NOMO-1 treated with dmso at 0.1 percent for 144 hours (cell line): Measurements from ENCODE around the gene HAX1.
"Not testable (repeated sequence)": the region's sequence is repeated elsewhere in the genome, so short reads cannot be mapped to it uniquely, and the experiment has no call there.

ENCODE experiments used
- DNase-seq: peaks from one replicate; lab custom pipeline; 2025; ENCODE audit not compliant: unreplicated experiment; lab: John Stamatoyannopoulos, UW

Gene HAX1

GRCh38 chr1:154272217-154272998 is at the start of gene HAX1:
Gene HAX1, plus strand, starts transcription at chr1:154272629. Its CDS starts 95 bp downstream, at chr1:154272724.
- peak; percentile 98 for DNase-seq

GRCh38 chr1:154222918-154223317 is 49.5 kb upstream of the HAX1 start:
- no peak for DNase-seq

- no peak for DNase-seq
Observed at GRCh38 chr1:154223621-154224020, 48.8 kb upstream of the HAX1 start.

DNA sequence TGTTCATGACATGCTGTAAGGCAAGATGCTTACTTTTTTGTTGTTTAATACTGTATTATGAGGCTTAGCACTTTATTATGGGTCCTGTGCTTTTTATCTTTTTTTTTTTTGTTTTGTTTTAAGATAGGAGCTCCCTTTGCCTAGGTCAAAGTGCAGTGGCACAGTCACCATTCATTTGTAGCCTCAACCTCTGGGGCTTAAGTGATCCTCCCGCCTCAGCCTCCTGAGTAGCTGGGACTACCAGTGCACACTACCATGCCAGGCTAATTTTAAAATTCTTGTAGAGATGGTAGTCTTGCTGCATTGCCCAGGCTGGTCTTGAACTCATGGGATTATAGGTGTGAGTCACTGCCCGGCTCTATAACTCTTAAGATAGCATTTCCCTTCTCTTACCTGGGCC is 47.1 kb upstream of the HAX1 start:
- DNase-seq, result no peak

- not testable (repeated sequence) for DNase-seq
Observed at GRCh38 chr1:154231112-154231511, 41.3 kb upstream of the HAX1 start.

DNA sequence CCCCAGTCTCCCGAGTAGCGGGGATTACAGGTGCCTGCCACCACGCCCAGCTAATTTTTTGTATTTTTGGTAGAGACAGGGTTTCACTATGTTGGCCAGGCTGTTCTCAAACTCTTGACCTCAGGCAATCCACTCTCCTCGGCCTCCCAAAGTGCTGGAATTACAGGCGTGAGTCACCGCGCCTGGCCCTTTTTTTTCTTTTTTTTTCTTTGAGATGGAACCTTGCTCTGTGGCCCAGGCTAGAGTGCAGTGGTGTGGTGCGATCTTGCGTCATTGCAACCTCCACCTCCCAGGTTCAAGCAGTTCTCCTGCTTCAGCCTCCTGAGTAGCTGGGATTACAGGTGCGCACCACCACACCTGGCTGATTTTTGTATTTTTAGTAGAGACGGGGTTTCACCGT is 39.3 kb upstream of the HAX1 start:
- not testable (repeated sequence) for DNase-seq

DNA sequence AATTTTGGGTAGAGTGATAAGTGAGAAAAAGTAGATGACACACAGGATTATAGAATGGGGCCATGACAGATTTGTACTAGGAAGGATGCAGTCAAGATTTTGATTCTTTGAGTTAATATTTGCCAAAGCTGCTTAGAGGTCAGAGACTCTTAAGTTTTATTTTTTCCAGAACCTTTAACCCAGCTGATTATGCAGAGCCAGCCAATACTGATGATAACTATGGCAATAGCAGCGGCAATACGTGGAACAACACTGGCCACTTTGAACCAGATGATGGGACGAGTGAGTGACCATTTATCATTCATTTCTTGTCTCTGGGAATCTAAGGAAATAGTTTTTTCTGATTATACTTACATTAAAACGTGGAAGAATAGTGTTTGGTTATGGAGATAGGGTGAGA is 35.6 kb upstream of the HAX1 start:
- no peak for DNase-seq

DNA sequence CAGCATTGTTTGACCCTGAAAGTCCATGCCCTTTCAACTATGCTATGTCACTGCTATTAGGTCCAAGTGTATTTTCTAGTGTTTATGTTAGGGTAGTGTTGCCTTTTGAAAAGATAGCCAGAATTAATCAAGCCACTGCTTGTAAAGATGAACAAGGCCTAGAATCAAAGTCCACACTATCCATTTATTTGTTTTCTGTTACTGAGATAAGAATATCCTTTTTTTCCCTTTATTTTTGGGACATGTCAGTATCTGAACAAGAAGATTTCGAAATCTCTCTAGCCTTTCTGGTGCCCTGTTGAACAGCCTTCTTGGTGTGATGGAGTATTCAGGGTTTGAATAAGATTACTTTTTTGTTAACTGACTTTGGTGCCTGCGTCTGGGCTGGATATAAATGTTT is 35.0 kb upstream of the HAX1 start:
- DNase-seq, result no peak

DNA sequence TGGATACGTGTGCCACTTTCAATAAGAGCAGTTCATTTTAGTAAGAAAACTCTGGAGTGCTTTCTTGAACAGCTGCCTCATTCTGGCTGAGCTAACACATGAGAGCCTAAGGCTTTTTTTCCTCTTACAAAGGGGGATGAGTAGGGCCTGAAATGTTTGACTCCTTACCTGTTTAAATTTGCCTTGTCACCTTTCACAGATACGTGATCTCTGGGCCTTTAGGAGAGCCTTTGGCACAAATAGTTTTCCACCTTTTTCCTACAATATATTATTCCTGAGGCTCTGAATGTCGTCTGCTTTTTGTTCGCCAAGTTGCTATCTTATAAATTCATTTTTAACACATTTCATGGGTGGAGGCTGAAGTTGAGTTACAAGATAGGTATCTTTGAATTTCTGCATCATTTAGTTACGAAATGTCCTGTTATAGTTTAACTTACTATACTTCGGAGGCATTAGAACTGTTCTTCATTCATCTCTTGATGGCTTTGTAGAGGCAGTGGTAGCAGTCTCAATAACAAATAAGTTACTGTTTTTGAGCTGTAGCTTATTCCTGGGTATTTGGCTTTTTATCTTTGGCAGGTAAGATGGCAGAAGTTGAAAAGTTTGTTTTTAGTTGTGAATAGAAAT is 34.4 kb upstream of the HAX1 start:
- no peak for DNase-seq

DNA sequence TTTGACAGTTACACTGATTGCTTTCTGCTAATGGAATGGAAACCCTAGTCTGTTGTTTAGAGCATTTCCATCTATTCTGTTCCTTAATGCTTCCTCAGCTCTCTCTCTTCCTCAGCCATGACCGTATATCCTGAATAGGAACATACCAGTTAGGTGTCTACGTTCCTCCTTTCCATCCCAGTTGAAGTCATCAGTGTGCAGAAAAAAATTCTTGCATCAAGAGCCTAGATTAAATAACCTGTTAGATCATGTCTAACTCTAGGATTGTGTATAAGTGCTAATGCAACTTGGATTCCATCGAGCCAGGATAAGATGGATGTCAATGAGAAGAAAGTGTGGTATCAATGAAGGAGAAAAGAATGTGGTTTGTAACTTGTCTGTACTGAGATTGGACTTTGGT is 32.9 kb upstream of the HAX1 start:
- DNase-seq, result no peak

- no peak for DNase-seq
Observed at GRCh38 chr1:154240294-154240833, 32.1 kb upstream of the HAX1 start.

GRCh38 chr1:154241703-154242351 is 30.6 kb upstream of the HAX1 start:
- DNase-seq, result no peak

- DNase-seq, result no peak
Observed at GRCh38 chr1:154253671-154254070, 18.8 kb upstream of the HAX1 start.

DNA sequence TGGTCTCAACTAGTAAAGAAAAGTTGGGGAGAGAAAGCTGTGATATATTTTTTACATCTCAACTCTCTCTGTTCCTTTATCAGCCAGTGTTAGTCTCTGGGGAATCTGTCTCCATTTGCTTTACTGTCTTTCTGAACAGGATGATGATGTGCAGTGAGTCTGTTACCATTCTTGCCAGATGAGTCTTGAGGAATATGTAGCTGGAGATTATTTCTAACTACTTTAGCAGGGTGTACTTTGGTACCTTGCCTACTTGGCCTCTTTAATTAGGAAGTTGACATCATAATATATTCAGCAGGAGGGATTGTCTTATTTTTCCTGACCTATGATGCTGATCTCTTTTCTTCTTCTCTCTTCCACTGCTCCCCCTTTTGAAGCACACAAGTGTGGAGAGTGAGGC is 15.7 kb upstream of the HAX1 start:
- DNase-seq, result no peak

DNA sequence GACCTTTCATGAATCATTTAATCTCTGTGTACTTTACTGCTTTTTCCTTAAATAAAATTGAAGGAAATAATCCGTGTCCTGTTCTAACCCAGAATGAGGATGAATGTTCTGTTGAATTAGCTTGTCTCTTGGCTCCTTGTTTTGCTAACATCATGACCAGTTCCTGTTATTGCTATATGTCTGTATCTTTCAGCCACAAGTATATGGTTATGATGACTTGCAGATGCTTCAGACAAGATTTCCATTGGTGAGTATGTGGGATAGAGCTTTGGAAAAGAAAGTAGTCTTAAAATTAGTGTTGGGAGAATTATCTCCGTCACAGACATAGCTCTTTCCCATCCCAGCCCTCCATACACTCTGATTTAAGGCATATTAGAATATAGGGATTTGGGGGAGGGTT is 13.6 kb upstream of the HAX1 start:
- no peak for DNase-seq

- DNase-seq, result no peak
Observed at GRCh38 chr1:154260127-154260526, 12.3 kb upstream of the HAX1 start.

GRCh38 chr1:154263465-154264332 is 8.7 kb upstream of the HAX1 start:
- DNase-seq, result no peak

- DNase-seq, result no peak
Observed at GRCh38 chr1:154264454-154264853, 8.0 kb upstream of the HAX1 start.

DNA sequence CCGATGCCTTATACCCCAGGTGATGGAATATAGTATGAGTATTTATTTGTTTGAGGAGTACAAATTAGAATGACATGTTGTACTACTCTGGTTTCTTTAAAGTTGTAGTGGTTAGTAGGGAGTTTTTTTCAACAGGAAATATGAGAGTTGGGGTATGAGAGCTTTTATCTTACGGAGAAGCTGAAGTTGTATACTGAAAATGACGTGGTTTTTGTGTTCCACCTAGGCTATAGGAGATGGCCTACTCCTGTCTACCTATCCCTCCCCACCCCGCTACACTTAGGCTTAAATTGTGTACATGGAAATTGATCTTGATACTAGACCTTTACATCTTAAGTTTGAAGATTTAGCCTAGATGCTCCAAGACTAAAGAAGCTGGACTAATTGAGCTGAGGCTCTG is 6.8 kb upstream of the HAX1 start:
- no peak for DNase-seq

DNA sequence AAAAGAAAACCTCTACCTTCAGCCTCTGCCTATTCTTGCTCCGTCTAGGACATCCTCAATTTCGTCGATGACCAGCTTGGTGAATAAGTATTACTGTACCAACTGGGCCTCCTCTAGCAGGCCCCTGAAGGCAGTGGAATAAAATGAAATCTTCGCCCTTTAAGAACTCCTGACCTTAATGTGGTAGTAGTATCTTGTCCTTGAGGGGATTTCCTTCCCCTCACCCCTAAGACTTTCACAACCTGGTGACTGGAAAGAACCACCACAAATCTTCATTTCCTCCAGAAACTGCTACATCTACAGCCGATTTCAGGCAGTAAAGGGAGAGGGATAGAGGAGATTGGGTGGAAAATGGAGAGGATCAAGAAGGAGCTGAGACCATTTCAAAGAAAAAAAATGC is 1.6 kb upstream of the HAX1 start:
- no peak for DNase-seq

DNA sequence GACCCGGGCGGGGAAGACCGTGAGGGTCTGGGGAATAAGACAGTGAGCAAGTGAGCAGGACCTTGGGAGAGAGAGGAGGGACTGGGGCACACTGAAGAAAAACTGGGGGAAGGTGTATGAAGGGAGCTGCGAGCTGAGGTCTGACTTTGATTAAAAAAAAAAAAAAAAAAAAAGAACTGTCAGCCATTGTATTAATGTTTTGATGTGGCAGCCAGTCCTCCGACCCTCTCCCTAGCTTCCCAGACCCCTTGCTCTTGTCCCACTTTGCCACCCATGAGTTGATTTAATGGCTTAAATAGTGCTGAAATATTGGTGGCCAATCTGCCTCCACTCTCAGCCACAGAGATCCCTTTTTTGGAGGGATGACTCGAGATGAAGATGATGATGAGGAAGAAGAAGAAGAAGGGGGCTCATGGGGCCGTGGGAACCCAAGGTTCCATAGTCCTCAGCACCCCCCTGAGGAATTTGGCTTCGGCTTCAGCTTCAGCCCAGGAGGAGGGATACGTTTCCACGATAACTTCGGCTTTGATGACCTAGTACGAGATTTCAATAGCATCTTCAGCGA is 652 bp downstream of the HAX1 start:
- no peak for DNase-seq
